Measurements from ENCODE around the gene ACOT11.

DNA sequence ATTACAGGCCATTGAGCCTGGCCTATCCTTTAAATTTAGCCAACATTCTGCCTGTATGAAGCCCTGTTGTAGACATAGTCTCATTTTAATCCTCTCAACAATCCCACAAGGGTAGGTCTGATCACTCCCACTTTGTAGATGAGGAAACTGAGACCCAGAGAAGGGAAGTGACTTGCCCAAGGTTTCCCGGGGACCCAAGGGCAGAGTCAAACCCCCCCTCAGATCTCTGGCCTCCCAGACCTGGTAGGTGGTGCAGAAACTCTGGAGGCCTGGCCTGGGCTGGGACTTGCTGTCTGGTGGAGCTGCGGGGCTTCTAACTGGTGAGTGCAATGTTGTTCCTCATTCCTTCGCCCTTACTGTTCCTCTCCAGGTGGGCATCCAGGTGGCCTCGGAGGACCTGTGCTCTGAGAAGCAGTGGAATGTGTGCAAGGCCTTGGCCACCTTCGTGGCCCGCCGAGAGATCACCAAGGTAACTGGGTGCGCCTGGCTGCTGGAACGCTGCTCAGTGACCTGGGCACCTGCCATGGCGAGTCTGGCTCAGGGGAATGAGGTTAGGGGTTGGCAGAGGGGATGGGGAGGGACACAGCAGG, 45.6 kb downstream of the ACOT11 start:
- TF ChIP-seq MEF2A (IDR thresholded peaks at IDR 0.05; ENCODE audit: insufficient read depth, low read depth, low read length) (no peak), CEBPB (IDR thresholded peaks at IDR 0.05; ENCODE audit: borderline replicate concordance in 1 of 2, low read depth in 2 of 2, low read length in 2 of 2) (no peak), RCOR1 (conservative IDR thresholded peaks at IDR 0.05; ENCODE audit: low read depth, low read length) (no peak), CREB1 (IDR thresholded peaks at IDR 0.05; ENCODE audit: low read depth) (no peak), POLR2A (IDR thresholded peaks at IDR 0.05; ENCODE audit: low read depth, low read length) (no peak), CHD4 (IDR thresholded peaks at IDR 0.05) (no peak), POLR2AphosphoS2 (IDR thresholded peaks at IDR 0.05; ENCODE audit: low read depth, low read length) (no peak), POLR2AphosphoS5 (IDR thresholded peaks at IDR 0.05; ENCODE audit: low read length) (no peak), JUND (IDR thresholded peaks at IDR 0.05; ENCODE audit: low read depth, low read length) (no peak), ZSCAN29 (IDR thresholded peaks at IDR 0.05) (no peak), EGR1 (IDR thresholded peaks at IDR 0.05; ENCODE audit: borderline replicate concordance in 1 of 2, low read depth in 2 of 2, low read length in 2 of 2) (no peak)
- TF ChIP-seq, protein P1, sequence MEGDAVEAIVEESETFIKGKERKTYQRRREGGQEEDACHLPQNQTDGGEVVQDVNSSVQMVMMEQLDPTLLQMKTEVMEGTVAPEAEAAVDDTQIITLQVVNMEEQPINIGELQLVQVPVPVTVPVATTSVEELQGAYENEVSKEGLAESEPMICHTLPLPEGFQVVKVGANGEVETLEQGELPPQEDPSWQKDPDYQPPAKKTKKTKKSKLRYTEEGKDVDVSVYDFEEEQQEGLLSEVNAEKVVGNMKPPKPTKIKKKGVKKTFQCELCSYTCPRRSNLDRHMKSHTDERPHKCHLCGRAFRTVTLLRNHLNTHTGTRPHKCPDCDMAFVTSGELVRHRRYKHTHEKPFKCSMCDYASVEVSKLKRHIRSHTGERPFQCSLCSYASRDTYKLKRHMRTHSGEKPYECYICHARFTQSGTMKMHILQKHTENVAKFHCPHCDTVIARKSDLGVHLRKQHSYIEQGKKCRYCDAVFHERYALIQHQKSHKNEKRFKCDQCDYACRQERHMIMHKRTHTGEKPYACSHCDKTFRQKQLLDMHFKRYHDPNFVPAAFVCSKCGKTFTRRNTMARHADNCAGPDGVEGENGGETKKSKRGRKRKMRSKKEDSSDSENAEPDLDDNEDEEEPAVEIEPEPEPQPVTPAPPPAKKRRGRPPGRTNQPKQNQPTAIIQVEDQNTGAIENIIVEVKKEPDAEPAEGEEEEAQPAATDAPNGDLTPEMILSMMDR (IDR thresholded peaks at IDR 0.05 in 2 of 3, conservative IDR thresholded peaks at IDR 0.05 in 1 of 3; ENCODE audit: control insufficient read depth in 2 of 3, extremely low read depth in 1 of 3, insufficient read depth in 1 of 3, low read depth in 3 of 3, low read length in 3 of 3): no peak
